DND-41 (cell line): Measurements from ENCODE around the gene ING4.

Experiments used
- CTCF ChIP-seq: IDR thresholded peaks from 2 replicates; pipeline ENCODE4 v1.5.1; 2012; ENCODE audit warnings: borderline replicate concordance, low read length, moderate library complexity, mild to moderate bottlenecking; ENCODE audit not compliant: poor library complexity, severe bottlenecking; ENCODE audit errors: extremely low read depth
- EZH2 ChIP-seq: IDR thresholded peaks from 3 replicates; pipeline ENCODE4 v1.6.1; 2012; ENCODE audit warnings: borderline replicate concordance, low read depth, mild to moderate bottlenecking, moderate library complexity, low read length, inconsistent platforms; ENCODE audit not compliant: severe bottlenecking

- TF ChIP-seq CTCF (no peak), EZH2 (no peak)
These were observed 8.9 kb downstream of the ING4 start for GRCh38 chr12:6653987-6654386.
